Caco-2 (cell line): ENCODE results near the gene DNLZ. TPM values are rescaled to one million over a fixed set of nuclear protein-coding genes. Genes with fewer than 3 reads are reported as not detected.

ENCODE experiments used
- BruUV-seq: library from RNA; stranded (reverse); fragments of 400-500 nt; replicated peaks from 2 replicates; lab custom pipeline; 2021; lab: Mats Ljungman, UMichigan
- CTCF ChIA-PET: fragments of 300-600 bp; sonication (Branson Sonifier 250); formaldehyde crosslinking; loops from one replicate; lab custom pipeline; 2022; ENCODE audit warnings: antibody characterized with exemption; lab: Charles Lee
- POLR2A ChIA-PET: fragments of 300-600 bp; sonication (Branson Sonifier 250); formaldehyde crosslinking; loops from one replicate; lab custom pipeline; 2022; ENCODE audit warnings: antibody characterized with exemption; lab: Charles Lee
- DNase-seq, 2 experiments: peaks; one replicate each; pipeline versions ENCODE4 v3.0.0 to v3.0.0-alpha.2; 2020 to 2022
- H3K27me3 ChIP-seq: replicated peaks from 2 replicates; pipeline ENCODE4 v1.6.0; 2011; ENCODE audit warnings: low read length; ENCODE audit not compliant: control insufficient read depth, insufficient read depth
- H3K36me3 ChIP-seq: 2 replicates; pipeline ENCODE4 v1.5.1; 2011; ENCODE audit warnings: low read length; ENCODE audit not compliant: control insufficient read depth, insufficient read depth
- H3K4me1 ChIP-seq: fragments of 250-450 bp; sonication (Bioruptor Pico); 2 replicates; pipeline ENCODE4 v1.5.1; 2020; ENCODE audit warnings: mild to moderate bottlenecking
- H3K4me3 ChIP-seq: 2 replicates; pipeline ENCODE4 v1.5.1; 2011; ENCODE audit warnings: low read depth, mild to moderate bottlenecking, control low read depth, low read length
- H3K9me3 ChIP-seq: fragments of 250-450 bp; sonication (Bioruptor Pico); 2 replicates; pipeline ENCODE4 v1.5.1; 2020; ENCODE audit warnings: mild to moderate bottlenecking, moderate library complexity
- H3K27ac Mint-ChIP-seq: one replicate; pipeline ENCODE4 v1.8.0; 2022; ENCODE audit warnings: mixed read lengths; ENCODE audit not compliant: unreplicated experiment
- H3K27me3 Mint-ChIP-seq: one replicate; pipeline ENCODE4 v1.8.0; 2022; ENCODE audit warnings: mixed read lengths; ENCODE audit not compliant: insufficient read depth, unreplicated experiment
- H3K36me3 Mint-ChIP-seq: one replicate; pipeline ENCODE4 v1.8.0; 2022; ENCODE audit warnings: mild to moderate bottlenecking, mixed read lengths; ENCODE audit not compliant: insufficient read depth, unreplicated experiment
- H3K4me1 Mint-ChIP-seq: one replicate; pipeline ENCODE4 v1.8.0; 2022; ENCODE audit warnings: low read depth, mixed read lengths; ENCODE audit not compliant: unreplicated experiment
- H3K4me3 Mint-ChIP-seq: one replicate; pipeline ENCODE4 v1.8.0; 2022; ENCODE audit warnings: mild to moderate bottlenecking, moderate library complexity, mixed read lengths; ENCODE audit not compliant: unreplicated experiment
- H3K9me3 Mint-ChIP-seq: one replicate; pipeline ENCODE4 v1.8.0; 2022; ENCODE audit warnings: mixed read lengths; ENCODE audit not compliant: unreplicated experiment
- intact Hi-C: fragments of 100-400 bp; cut with micrococcal nuclease; formaldehyde crosslinking; loops from one replicate; pipeline ENCODE4 v1.10.0; 2022; ENCODE audit not compliant: unreplicated experiment
- total RNA-seq: library from RNA; stranded (reverse); gene quantifications from 2 replicates; pipeline ENCODE4 v1.2.3, GENCODE V29; 2022
- TF ChIP-seq, protein P1 (sequence below), 2 experiments: fragments of 200-600 bp in 1 of 2; IDR thresholded peaks; 1 replicate in 1 of 2; 2 replicates in 1 of 2; pipeline versions ENCODE4 v1.5.1 to v1.8.0; 2011 to 2022; ENCODE audit warnings: antibody characterized with exemption in 1 of 2, control low read depth in 1 of 2, inconsistent platforms in 1 of 2, low read depth in 1 of 2, low read length in 1 of 2, mild to moderate bottlenecking in 1 of 2, moderate library complexity in 1 of 2; ENCODE audit not compliant: insufficient read depth in 1 of 2, severe bottlenecking in 1 of 2, unreplicated experiment in 1 of 2

DNLZ gene
- total RNA-seq, 1 experiment from 2014 or later = 29.1 TPM

DNA sequence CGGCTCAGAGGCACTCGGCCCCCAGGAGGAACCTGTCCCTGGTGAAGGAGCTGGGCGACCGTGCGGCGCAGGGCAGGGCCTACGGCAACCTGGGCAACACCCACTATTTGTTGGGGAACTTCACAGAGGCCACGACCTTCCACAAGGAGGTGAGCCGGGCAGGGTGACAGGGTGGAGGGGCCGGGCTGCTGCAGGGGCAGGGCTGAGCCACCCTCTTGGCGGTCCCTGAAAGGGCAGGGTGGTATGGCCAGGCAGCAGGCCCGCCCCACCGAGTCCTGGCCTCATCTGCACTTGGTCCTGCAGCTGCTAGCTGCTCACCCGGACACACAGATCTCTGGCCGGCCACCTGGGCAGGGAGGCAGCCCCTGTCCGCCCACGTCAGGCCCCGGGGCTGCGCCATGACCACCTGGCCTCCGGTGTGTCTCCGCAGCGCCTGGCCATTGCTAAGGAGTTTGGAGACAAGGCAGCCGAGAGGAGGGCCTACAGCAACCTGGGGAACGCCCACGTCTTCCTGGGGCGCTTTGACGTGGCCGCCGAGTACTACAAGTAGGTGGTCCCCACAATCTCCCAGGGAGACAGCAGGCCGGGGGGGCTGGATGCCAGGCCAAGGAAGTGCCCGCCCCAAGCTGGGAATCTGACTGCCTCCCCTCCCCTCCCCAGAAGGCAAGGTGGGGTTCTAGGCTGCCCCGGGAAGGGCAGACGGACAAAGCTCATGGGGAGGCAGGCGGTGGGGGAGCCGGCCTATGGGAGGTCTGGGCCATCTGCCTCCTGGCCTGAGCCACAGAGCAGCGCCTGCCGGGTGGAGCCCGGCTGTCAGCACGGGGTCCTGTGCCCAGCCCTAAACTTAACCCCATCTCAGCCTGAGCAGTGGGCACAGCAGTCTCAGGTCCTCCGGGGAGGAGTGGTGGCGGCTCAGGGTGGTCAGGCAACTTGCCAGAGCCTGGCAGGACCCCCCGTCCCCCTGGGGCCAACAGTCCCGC lies 25.8 kb downstream of the DNLZ start:
- H3K9me3 ChIP-seq = no peaks in the 10 kb centered on the region
- no peaks in the 10 kb centered on the region for H3K4me1 ChIP-seq
- H3K27me3 ChIP-seq = no peaks in the 10 kb centered on the region
- Mint-ChIP-seq H3K27me3 (no peaks in the 10 kb centered on the region), H3K9me3 (no peaks in the 10 kb centered on the region), H3K4me1 (no peaks in the 10 kb centered on the region), H3K4me3 (no peak overlapping the region), H3K36me3 (peaks cover 15% of the 10 kb centered on the region), H3K27ac (no peak overlapping the region)
- ChIA-PET POLR2A (no interaction called here), CTCF (no interaction called here)
- TF ChIP-seq, protein P1, sequence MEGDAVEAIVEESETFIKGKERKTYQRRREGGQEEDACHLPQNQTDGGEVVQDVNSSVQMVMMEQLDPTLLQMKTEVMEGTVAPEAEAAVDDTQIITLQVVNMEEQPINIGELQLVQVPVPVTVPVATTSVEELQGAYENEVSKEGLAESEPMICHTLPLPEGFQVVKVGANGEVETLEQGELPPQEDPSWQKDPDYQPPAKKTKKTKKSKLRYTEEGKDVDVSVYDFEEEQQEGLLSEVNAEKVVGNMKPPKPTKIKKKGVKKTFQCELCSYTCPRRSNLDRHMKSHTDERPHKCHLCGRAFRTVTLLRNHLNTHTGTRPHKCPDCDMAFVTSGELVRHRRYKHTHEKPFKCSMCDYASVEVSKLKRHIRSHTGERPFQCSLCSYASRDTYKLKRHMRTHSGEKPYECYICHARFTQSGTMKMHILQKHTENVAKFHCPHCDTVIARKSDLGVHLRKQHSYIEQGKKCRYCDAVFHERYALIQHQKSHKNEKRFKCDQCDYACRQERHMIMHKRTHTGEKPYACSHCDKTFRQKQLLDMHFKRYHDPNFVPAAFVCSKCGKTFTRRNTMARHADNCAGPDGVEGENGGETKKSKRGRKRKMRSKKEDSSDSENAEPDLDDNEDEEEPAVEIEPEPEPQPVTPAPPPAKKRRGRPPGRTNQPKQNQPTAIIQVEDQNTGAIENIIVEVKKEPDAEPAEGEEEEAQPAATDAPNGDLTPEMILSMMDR (IDR thresholded peaks at IDR 0.05; ENCODE audit: insufficient read depth in 1 of 2, low read depth in 1 of 2, low read length in 1 of 2, severe bottlenecking in 1 of 2, unreplicated experiment in 1 of 2) = no peak
- intact Hi-C loops = no loop called here
- H3K4me3 ChIP-seq = no peak overlapping the region
- BruUV-seq = no TSS peak
- DNase-seq = no peak
- H3K36me3 ChIP-seq = no peaks in the 10 kb centered on the region; the same call in 1 of the 2 replicates

DNA sequence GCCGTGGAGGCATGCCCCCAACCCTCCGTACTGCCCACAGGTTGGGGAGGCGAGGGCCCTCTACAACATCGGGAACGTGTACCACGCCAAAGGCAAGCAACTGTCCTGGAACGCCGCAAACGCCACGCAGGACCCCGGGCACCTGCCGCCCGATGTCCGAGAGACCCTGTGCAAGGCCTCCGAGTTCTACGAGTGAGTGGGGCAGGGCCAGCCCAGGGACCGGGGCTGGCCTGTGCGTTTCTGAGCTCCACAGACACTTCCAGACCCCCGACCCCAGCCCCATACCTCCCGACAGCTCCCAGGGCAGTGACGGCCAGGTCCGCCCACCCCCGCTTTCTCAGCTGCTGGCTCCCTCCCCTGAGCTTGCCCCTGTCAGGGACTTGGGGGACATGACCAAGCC lies 26.7 kb downstream of the DNLZ start:
- TF ChIP-seq, protein P1 (IDR thresholded peaks at IDR 0.05; ENCODE audit: insufficient read depth in 1 of 2, low read depth in 1 of 2, low read length in 1 of 2, severe bottlenecking in 1 of 2, unreplicated experiment in 1 of 2) = no peak
- Histone ChIP-seq H3K27me3 (no peaks in the 10 kb centered on the region), H3K36me3 (no peaks in the 10 kb centered on the region; the same call in 1 of the 2 replicates), H3K4me3 (no peak overlapping the region), H3K9me3 (no peaks in the 10 kb centered on the region), H3K4me1 (no peaks in the 10 kb centered on the region)
- Mint-ChIP-seq H3K27ac (no peak overlapping the region), H3K9me3 (no peaks in the 10 kb centered on the region), H3K27me3 (no peaks in the 10 kb centered on the region), H3K4me1 (no peaks in the 10 kb centered on the region), H3K4me3 (no peak overlapping the region), H3K36me3 (peaks cover 15% of the 10 kb centered on the region)
- no peak for DNase-seq
- intact Hi-C loops = no loop called here
- BruUV-seq = no TSS peak
- POLR2A ChIA-PET = no interaction called here
- CTCF ChIA-PET = no interaction called here

DNA sequence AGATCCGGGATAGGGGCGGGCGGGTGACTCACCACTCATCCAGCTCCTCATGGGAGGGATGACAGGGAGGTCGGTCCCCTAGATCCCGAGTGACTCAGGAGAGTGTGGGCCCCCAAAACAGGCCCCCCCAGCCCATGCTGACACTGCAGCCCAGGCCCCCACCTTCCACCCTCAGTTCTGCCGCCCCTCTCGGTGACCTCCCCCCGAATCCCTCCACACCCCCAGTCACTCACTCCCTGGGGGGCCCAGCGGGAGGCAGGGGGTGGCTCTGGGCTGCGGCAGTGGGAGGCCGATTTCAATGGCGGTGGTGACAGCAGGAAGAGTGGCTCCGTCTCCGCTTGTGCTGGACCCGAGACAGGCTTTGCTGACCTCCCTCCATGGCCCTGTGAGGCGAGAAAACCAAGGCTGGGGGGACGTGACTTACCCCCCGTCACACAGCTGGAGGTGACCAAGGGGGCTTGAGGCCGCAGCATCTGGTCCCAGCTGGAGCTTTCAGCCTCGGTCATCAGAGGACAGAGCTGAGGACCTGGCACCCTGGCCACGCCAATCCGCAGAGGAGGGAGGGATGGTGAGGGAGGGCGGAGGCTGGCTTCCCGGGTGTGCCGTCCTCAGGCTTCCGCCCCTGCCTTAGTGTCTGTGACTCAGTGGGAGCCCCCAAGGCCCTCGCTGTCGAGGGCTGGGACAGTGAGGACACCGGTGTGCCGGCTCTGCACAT lies 27.2 kb downstream of the DNLZ start:
- Mint-ChIP-seq H3K36me3 (peaks cover 15% of the 10 kb centered on the region), H3K4me1 (no peaks in the 10 kb centered on the region), H3K9me3 (no peaks in the 10 kb centered on the region), H3K27ac (no peak overlapping the region), H3K27me3 (no peaks in the 10 kb centered on the region), H3K4me3 (no peak overlapping the region)
- no peak for DNase-seq
- TF ChIP-seq, protein P1 (IDR thresholded peaks at IDR 0.05; ENCODE audit: insufficient read depth in 1 of 2, low read depth in 1 of 2, low read length in 1 of 2, severe bottlenecking in 1 of 2, unreplicated experiment in 1 of 2) = no peak
- H3K4me1 ChIP-seq = no peaks in the 10 kb centered on the region
- no peaks in the 10 kb centered on the region for H3K27me3 ChIP-seq
- H3K36me3 ChIP-seq = no peaks in the 10 kb centered on the region; the same call in 1 of the 2 replicates
- H3K4me3 ChIP-seq = no peak overlapping the region
- no peaks in the 10 kb centered on the region for H3K9me3 ChIP-seq
- intact Hi-C loops = no loop called here
- ChIA-PET POLR2A (no interaction called here), CTCF (no interaction called here)
- BruUV-seq = no TSS peak
